IMR-90 (cell line): ENCODE data around the gene SH3GLB2. TPM values are rescaled to one million over a fixed set of nuclear protein-coding genes. Genes with fewer than 3 reads are reported as not detected.

Experiments used
- ATAC-seq: fragments of 200-7000 bp; cut with Tn5 transposase; 2 replicates; pipeline ENCODE4 v1.9.1; 2020; ENCODE audit warnings: low read depth, mild to moderate bottlenecking, moderate library complexity
- BruUV-seq: library from RNA; stranded (reverse); fragments of 400-500 nt; replicated peaks from 2 replicates; lab custom pipeline; 2021; lab: Mats Ljungman, UMichigan
- CTCF ChIA-PET: fragments of 300-600 bp; formaldehyde crosslinking; extraction: SDS; loops from one replicate; lab custom pipeline; 2021; ENCODE audit warnings: antibody characterized with exemption; lab: Yijun Ruan, JAX
- POLR2A ChIA-PET: fragments of 300-600 bp; sonication (Branson Sonifier 250); formaldehyde crosslinking; loops from one replicate; lab custom pipeline; 2022; ENCODE audit warnings: antibody characterized with exemption; ENCODE audit not compliant: unreplicated experiment; lab: Charles Lee
- DNase-seq: peaks from one replicate; pipeline ENCODE4 v3.0.0; 2013
- H2AFZ ChIP-seq: replicated peaks from 2 replicates; pipeline ENCODE3; 2013; ENCODE audit warnings: low read length, mild to moderate bottlenecking; ENCODE audit not compliant: poor library complexity
- H2AK5ac ChIP-seq: 2 replicates; pipeline ENCODE4 v1.6.1; 2013; ENCODE audit warnings: low read depth, low read length, inconsistent platforms
- H2AK9ac ChIP-seq: replicated peaks from 2 replicates; pipeline ENCODE3; 2013; ENCODE audit warnings: mild to moderate bottlenecking, low read depth, low read length, moderate library complexity; ENCODE audit not compliant: poor library complexity
- H2BK120ac ChIP-seq: 2 replicates; pipeline ENCODE4 v1.6.1; 2013; ENCODE audit warnings: low read depth, low read length, inconsistent platforms
- H2BK15ac ChIP-seq: 3 replicates; pipeline ENCODE4 v1.6.1; 2013; ENCODE audit warnings: low read depth, low read length, inconsistent platforms
- H2BK20ac ChIP-seq: 2 replicates; pipeline ENCODE4 v1.6.1; 2013; ENCODE audit warnings: low read depth, mild to moderate bottlenecking, inconsistent platforms, low read length, moderate library complexity
- H2BK5ac ChIP-seq: 2 replicates; pipeline ENCODE4 v1.6.1; 2013; ENCODE audit warnings: mild to moderate bottlenecking, low read depth, low read length, inconsistent platforms; ENCODE audit not compliant: poor library complexity, severe bottlenecking
- H3K14ac ChIP-seq: replicated peaks from 2 replicates; pipeline ENCODE4 v1.6.1; 2013; ENCODE audit warnings: low read depth, low read length, inconsistent platforms
- H3K18ac ChIP-seq: 2 replicates; pipeline ENCODE4 v1.6.1; 2013; ENCODE audit warnings: low read depth, low read length, control low read depth
- H3K23ac ChIP-seq: 2 replicates; pipeline ENCODE4 v1.6.1; 2013; ENCODE audit warnings: low read depth, low read length, inconsistent platforms
- H3K27ac ChIP-seq: 2 replicates; pipeline ENCODE4 v1.5.1; 2013; ENCODE audit warnings: mild to moderate bottlenecking, control low read depth, low read length; ENCODE audit not compliant: insufficient read depth
- H3K27me3 ChIP-seq: 2 replicates; pipeline ENCODE4 v1.6.1; 2013; ENCODE audit warnings: low read length; ENCODE audit not compliant: control insufficient read depth, insufficient read depth
- H3K36me3 ChIP-seq: 2 replicates; pipeline ENCODE4 v1.6.1; 2013; ENCODE audit warnings: low read length, mixed read lengths; ENCODE audit not compliant: control insufficient read depth, insufficient read depth
- H3K4ac ChIP-seq: 2 replicates; pipeline ENCODE4 v1.6.1; 2013; ENCODE audit warnings: low read depth, low read length, inconsistent platforms
- H3K4me1 ChIP-seq: 2 replicates; pipeline ENCODE4 v1.6.1; 2013; ENCODE audit warnings: low read length, mixed read lengths; ENCODE audit not compliant: control insufficient read depth, insufficient read depth
- H3K4me2 ChIP-seq: 2 replicates; pipeline ENCODE4 v1.6.1; 2013; ENCODE audit warnings: low read depth, mild to moderate bottlenecking, control low read depth, low read length, moderate library complexity
- H3K4me3 ChIP-seq: 2 replicates; pipeline ENCODE4 v1.5.1; 2013; ENCODE audit warnings: low read depth, mild to moderate bottlenecking, control low read depth, low read length, moderate library complexity; ENCODE audit not compliant: insufficient read depth
- H3K56ac ChIP-seq: 2 replicates; pipeline ENCODE4 v1.6.1; 2013; ENCODE audit warnings: low read length, inconsistent platforms; ENCODE audit not compliant: insufficient read depth; ENCODE audit errors: extremely low read depth
- H3K79me1 ChIP-seq, 2 experiments: 2 replicates each; pipeline ENCODE4 v1.6.1; 2013; ENCODE audit warnings: low read length in 2 of 2, inconsistent platforms in 1 of 2, low read depth in 1 of 2
- H3K9ac ChIP-seq: 2 replicates; pipeline ENCODE4 v1.6.1; 2013; ENCODE audit warnings: low read depth, low read length, control low read depth
- H3K9me1 ChIP-seq: 2 replicates; pipeline ENCODE4 v1.6.1; 2013; ENCODE audit warnings: low read length, inconsistent platforms; ENCODE audit not compliant: insufficient read depth
- H3K9me3 ChIP-seq: 2 replicates; pipeline ENCODE4 v1.6.1; 2013; ENCODE audit warnings: low read length; ENCODE audit not compliant: control insufficient read depth, insufficient read depth
- H4K20me1 ChIP-seq: 2 replicates; pipeline ENCODE4 v1.6.1; 2013; ENCODE audit warnings: low read length, inconsistent platforms; ENCODE audit not compliant: insufficient read depth
- H4K5ac ChIP-seq: 2 replicates; pipeline ENCODE4 v1.6.1; 2013; ENCODE audit warnings: mild to moderate bottlenecking, low read depth, low read length, control low read depth
- H4K8ac ChIP-seq, 2 experiments: 2 replicates each; pipeline ENCODE4 v1.6.1; 2013; ENCODE audit warnings: low read depth in 2 of 2, low read length in 2 of 2, control low read depth in 1 of 2, inconsistent platforms in 1 of 2
- H4K91ac ChIP-seq: 2 replicates; pipeline ENCODE4 v1.6.1; 2013; ENCODE audit warnings: low read depth, low read length, inconsistent platforms; ENCODE audit not compliant: insufficient read depth
- FOS ChIP-seq: fragments of 150-350 bp; IDR thresholded peaks from 2 replicates; pipeline ENCODE4 v1.6.1; 2016; ENCODE audit warnings: low read depth, low read length
- WGBS, 2 experiments: methylation state at CpG; one replicate each; pipeline versions ENCODE4 v1.1.5 to v1.1.7; 2013; ENCODE audit warnings: missing lambda C conversion rate in 2 of 2; ENCODE audit not compliant: insufficient read length in 1 of 2; ENCODE audit errors: extremely low coverage in 2 of 2; 5-methylcytosine and 5-hydroxymethylcytosine counted together
- dilution Hi-C: fragments of 300-500 bp; cut with HindIII; formaldehyde crosslinking; loops from one replicate; pipeline ENCODE4 v1.14.3; 2018; ENCODE audit warnings: low sequenced_read_pairs; ENCODE audit not compliant: unreplicated experiment
- in situ Hi-C: fragments of 300-500 bp; cut with MboI; formaldehyde crosslinking; loops from 3 replicates; pipeline ENCODE4 v1.14.3; 2019; ENCODE audit warnings: low sequenced_read_pairs, inconsistent platforms, mixed read lengths
- intact Hi-C: fragments of 100-400 bp; cut with micrococcal nuclease; formaldehyde crosslinking; loops from 2 replicates; pipeline ENCODE4 v1.10.0; 2022
- polyA plus RNA-seq, 3 experiments: library from polyadenylated mRNA; depleted of rRNA; stranded (reverse); fragments of >200 nt; gene quantifications; 2 replicates each; pipeline ENCODE4 v1.2.3, GENCODE V29; 2012; ENCODE audit warnings: low replicate concordance in 1 of 3
- total RNA-seq: library from RNA; depleted of rRNA; stranded (reverse); fragments of >200 nt; gene quantifications from 2 replicates; pipeline ENCODE4 v1.2.3, GENCODE V29; 2012

The SH3GLB2 gene
- total and polyA plus RNA-seq, 2 of the 4 experiments (the other 2 are of a cell fraction), result 36.4 to 68.4 TPM

GRCh38 chr9:129033216-129033615, 5.1 kb upstream of the SH3GLB2 start:
- Histone ChIP-seq H2BK5ac (no peak overlapping the region), H2BK15ac (no peak overlapping the region), H3K27ac (no peak overlapping the region), H4K5ac (no peak overlapping the region), H2AK5ac (no peak overlapping the region), H4K20me1 (peaks cover 11% of the 10 kb centered on the region), H2AFZ (peak overlapping the region; percentile 7), H3K79me1 (peaks cover 11 to 17% of the 10 kb centered on the region in 2 experiments; a peak in 3 of 4 replicates), H3K4ac (no peak overlapping the region), H3K9me1 (0 out of 2 replicates have a peak, but pooled peaks cover 10% of the 10 kb centered on the region), H4K8ac (no peak overlapping the region), H3K4me3 (no peak overlapping the region), H3K18ac (no peak overlapping the region), H3K27me3 (no peaks in the 10 kb centered on the region), H3K9ac (no peak overlapping the region), H3K36me3 (no peaks in the 10 kb centered on the region), H3K14ac (no peak overlapping the region), H2BK120ac (no peak overlapping the region), H3K9me3 (no peaks in the 10 kb centered on the region), H2BK20ac (no peak overlapping the region), H4K91ac (no peak overlapping the region), H3K23ac (no peak overlapping the region), H3K4me1 (peaks cover 13% of the 10 kb centered on the region), H3K4me2 (no peak overlapping the region), H3K56ac (no peak overlapping the region), H2AK9ac (no peak overlapping the region)
- ATAC-seq, result no peak
- ChIA-PET POLR2A (no interaction called here), CTCF (no interaction called here)
- dilution Hi-C loops, result no loop called here
- DNase-seq, result no peak
- intact Hi-C loops, result no loop called here
- no peak for TF ChIP-seq FOS
- in situ Hi-C loops, result no loop called here
- 82% methylated on average over 2 of the region's 8 CpGs; no CpG with 5 or more reads in 1 of the 2 experiments for WGBS, 2 experiments
- no TSS peak for BruUV-seq
